Astrocyte of the spinal cord (primary cell): ENCODE data around the gene HNMT.

Source experiments
- DNase-seq: peaks from one replicate; pipeline ENCODE4 v3.0.0; 2011; ENCODE audit warnings: low read depth, low spot score
- H3K4me3 ChIP-seq: 2 replicates; pipeline ENCODE4 v1.5.1; 2011; ENCODE audit warnings: low read depth, mild to moderate bottlenecking, low read length, moderate library complexity
- CTCF ChIP-seq: IDR thresholded peaks from 2 replicates; pipeline ENCODE4 v1.5.1; 2012; ENCODE audit warnings: low read depth, mild to moderate bottlenecking, low read length, inconsistent platforms
- in situ Hi-C: cut with HindIII; loops from 2 replicates; pipeline ENCODE4 v1.10.0; 2017; ENCODE audit warnings: low sequenced_read_pairs

HNMT gene

GRCh38 chr2:137928547-137929518 is 35.4 kb upstream of the HNMT start:
- H3K4me3 ChIP-seq, result no peak overlapping the region
- peak; percentile 48 for DNase-seq
- TF ChIP-seq CTCF, result no peak
- in situ Hi-C loops, result no loop called here

GRCh38 chr2:137929519-137929916 is 34.8 kb upstream of the HNMT start:
- no peak for TF ChIP-seq CTCF
- in situ Hi-C loops, result no loop called here
- DNase-seq, result no peak
- no peak overlapping the region for H3K4me3 ChIP-seq

- TF ChIP-seq CTCF, result no peak
- in situ Hi-C loops, result no loop called here
- DNase-seq, result no peak
Measured at GRCh38 chr2:137930146-137930545, 34.1 kb upstream of the HNMT start.

GRCh38 chr2:137935591-137935990 is 28.7 kb upstream of the HNMT start:
- no peak for DNase-seq
- no peak for TF ChIP-seq CTCF
- no peak overlapping the region for H3K4me3 ChIP-seq
- in situ Hi-C loops, result no loop called here

More at GRCh38 chr2:137930146-137930545, 34.1 kb upstream of the HNMT start:
- H3K4me3 ChIP-seq, result no peak overlapping the region

- in situ Hi-C loops, result no loop called here
- no peak for DNase-seq
- no peak overlapping the region for H3K4me3 ChIP-seq
- TF ChIP-seq CTCF, result no peak
Measured at GRCh38 chr2:137937246-137937645, 27.0 kb upstream of the HNMT start.

GRCh38 chr2:137937778-137938177 is 26.5 kb upstream of the HNMT start:
- in situ Hi-C loops, result no loop called here
- no peak for TF ChIP-seq CTCF
- no peak for DNase-seq
- H3K4me3 ChIP-seq, result no peak overlapping the region
